GM21367 (cell line): Measurements from ENCODE around the gene YIPF4.
"Not testable (repeated sequence)": the region's sequence is repeated elsewhere in the genome, so short reads cannot be mapped to it uniquely, and the experiment has no call there.

Source experiments
- ATAC-seq: cut with Tn5 transposase; IDR thresholded peaks from one replicate; pipeline ENCODE4 v1.9.1; 2021; ENCODE audit not compliant: unreplicated experiment

YIPF4 gene

DNA sequence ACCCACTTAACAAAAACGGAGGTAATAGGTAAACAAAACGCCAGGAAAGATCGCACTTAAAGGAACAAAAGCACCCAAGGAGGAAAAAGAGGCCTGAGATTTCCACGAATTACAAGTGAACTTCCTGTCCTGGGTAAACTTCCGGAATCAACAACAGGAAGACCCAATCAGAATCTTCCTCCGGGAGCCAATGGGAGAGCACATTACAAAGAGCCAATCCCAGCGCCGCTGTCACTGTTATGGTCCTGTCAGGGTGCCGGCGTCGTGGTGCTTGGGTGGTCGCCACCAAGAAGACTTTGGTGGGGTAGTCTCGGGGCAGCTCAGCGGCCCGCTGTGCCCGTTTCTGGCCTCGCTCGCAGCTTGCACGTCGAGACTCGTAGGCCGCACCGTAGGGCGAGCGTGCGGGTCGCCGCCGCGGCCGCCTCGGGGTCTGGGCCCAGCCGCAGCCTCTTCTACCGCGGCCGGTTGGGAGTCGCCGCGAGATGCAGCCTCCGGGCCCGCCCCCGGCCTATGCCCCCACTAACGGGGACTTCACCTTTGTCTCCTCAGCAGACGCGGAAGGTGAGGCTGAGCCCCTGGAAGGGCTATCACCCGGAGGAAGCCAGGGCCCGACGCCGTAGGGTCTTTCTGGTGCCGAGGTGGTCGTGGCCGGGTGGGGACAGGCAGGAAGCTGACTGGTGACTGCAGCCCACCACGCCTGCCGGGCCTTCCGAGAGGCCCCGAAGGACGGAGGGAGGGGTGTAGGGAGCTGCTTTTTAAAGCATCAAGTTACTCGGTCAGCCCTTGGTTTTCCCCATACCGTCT lies at the start of gene YIPF4:
YIPF4 (plus strand) TSS at position 231 of the 804 bp plus-strand sequence; CDS start at position 483, 252 bp downstream.
- ATAC-seq, result peak; percentile 96

DNA sequence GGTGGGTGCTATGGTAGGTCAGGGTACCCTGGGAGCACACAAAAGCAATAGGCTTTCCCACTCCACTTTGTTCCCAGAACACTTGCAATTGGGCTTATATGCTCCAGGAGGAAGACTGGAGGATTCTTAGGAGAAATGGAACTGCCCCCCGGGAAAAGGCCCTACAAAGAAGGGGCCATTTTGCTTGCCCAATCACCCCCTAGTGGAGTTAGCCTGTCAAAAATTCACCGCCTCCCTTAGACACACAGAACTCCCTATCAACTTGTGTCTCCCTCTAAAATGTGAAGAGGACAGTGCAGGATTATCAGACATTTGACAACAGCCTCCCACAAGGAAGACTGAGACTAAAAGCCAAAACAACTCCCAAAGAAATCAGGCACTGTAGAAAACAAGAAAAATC lies 49.5 kb upstream of the YIPF4 start:
- ATAC-seq, result no peak

DNA sequence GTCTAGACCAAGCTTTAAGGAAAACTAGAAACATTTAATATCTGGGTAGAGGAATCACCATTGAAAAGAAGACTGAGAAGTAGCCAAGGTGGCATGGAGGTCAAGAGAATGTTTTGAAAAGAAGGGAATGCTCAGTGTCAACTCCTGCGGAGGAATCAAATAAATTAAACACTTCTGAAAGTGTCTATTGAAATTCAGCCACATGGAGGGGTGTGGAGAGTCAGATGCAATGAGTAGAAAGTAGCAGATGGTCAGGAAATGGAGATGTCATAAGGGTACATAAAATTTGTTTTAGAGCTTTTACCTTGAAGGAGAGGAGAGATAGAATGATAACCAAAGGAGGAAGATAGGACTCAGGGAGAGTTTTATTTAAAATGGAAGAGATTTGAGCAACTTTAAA lies 48.1 kb upstream of the YIPF4 start:
- no peak for ATAC-seq

DNA sequence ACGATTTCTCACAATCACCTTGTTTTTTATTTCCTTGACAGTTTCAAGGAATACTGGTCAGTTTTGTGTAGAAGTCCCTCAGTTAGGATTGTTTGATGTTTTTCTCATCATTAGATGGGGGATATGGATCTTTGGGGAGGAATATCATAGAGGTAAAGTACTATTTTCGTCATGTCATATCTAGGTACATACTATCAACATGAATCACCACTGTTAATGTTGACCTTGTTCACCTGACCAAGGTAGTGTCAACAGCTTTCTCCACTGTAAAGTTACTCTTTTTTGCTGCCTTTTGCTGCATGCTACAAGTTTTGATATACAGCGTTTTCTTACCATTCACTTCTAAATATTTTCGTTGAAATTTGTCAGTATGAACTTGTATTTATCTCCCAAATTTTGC lies 45.7 kb upstream of the YIPF4 start:
- no peak for ATAC-seq

DNA sequence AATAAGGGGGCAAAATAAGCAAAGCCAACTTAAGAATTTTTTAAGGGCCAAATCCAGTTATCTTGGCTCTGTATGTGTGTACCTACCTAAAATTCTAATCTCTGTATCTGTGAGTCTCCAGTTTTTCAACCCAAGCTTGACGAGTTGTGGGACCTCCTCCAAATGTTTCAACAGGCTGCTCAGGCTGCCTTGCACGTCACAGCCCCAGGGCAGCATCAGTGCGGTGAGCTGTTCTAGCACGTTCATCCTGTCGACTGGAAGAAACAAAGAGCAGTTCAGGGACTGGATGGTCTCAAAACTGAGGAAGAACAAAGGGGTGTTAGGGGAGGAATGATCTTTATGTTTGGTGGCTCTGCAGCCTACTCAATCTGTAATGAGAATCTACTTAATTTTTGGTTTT lies 42.4 kb upstream of the YIPF4 start:
- no peak for ATAC-seq

DNA sequence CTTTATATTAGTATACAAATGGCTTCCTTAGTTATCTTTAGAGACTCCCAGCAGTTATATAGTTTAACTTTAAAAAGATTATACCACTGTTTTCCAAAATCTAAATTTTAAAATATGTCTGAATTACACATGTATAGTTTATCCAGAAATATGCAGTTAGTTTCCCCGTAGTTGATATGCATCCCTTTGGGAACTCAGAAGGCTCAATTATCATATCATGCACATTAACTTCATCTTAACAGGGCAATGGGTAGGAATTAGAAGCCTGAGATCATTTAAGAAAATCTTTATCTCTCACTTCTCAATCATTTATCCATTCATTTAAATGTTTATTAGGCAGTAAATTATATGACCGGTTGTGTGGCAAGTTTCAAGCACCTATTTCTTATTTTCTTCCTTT lies 40.2 kb upstream of the YIPF4 start:
- ATAC-seq, result no peak

DNA sequence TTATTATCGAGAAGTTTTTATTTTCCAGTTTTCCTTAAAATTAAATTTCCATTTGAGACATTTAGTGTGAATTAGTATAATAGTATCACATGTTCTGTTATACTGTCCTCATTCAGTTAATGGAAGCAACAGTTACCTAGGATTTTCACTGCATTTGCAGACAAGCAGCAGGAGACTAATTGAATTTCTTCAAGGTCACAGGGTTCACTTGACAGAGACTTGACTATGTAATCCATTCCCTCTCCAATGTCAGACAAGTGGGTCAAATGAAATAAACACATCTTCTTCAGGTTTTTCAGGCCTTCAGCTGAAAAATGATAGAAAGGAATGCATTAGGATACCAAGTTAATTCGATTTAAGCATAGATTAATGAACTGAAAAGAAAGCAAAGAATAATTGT lies 39.7 kb upstream of the YIPF4 start:
- ATAC-seq, result no peak

DNA sequence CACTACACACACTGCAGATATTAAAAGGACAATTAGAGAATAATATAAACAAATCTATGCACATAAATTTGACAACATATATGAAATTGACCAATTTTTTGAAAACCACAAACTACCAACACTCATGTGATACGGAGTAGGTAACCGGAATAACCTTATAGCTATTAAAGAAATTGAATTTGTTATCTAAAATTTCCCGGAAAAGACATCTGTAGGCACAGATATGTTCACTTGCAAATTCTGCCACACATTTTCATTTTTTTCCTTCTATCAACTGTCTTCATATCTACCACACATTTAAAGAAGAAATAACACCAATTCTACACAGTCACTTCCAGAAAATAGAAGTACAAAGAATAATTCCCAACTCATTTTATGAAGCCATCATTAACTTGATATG lies 35.4 kb upstream of the YIPF4 start:
- ATAC-seq, result no peak

DNA sequence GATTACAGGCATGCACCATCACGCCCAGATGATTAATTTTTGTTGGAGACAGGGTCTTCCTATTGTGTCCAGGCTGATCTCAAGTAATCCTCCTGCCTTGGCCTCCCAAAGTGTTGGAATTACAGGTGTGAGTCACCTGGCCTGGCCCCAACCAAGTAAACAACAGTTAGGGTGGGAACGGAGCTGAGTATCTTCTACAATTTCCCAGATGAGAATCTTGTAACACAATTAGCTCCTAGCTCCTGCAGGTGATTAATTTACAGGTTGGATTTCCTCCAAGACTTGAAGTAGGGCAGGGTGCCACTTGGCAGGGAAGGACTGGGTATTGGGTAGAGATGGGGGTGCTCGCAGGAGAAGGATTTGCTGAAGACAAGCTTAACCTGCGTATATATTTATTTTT lies 30.8 kb upstream of the YIPF4 start:
- no peak for ATAC-seq

DNA sequence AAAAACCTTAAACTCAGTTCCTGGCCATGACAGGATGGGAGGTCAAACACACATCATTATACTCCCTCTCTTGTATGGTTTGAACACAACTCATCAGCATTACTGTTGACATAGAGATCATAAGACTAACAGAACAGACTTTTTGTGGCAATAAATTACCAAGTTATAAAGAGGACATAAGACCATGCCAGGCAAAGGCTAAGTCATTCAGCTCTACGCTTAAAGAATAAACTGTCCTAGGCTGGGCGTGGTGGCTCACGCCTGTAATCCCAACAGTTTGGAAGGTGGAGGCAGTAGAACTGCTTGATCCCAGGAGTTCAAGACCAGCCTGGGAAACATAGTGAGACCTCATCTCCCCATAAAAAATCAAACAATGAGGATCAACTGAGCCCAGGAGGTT lies 29.4 kb upstream of the YIPF4 start:
- no peak for ATAC-seq

DNA sequence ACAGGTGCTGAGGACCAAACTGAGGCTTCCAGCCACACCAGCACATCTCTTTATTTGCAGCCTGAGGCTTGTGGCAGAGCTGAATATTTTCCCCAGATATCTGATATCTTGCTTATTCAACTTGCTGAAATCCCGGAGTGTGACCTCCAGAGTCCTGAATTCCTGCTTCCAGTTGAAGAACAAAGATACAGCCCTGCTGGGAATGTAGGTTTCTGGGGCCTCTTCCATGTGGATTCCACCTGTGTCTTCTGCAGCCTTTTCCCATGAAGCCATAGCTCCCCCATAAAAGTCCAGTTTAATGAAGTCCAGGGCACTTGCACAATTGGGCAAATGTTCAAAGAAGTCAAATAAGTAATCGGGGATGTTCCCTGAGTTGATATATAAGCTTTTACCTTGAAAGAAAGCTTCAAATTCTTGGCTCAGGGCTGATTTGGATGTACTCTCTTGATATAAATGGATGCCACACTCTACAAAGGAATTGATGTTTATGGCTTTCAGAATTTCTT lies 27.9 kb upstream of the YIPF4 start:
- ATAC-seq, result no peak

DNA sequence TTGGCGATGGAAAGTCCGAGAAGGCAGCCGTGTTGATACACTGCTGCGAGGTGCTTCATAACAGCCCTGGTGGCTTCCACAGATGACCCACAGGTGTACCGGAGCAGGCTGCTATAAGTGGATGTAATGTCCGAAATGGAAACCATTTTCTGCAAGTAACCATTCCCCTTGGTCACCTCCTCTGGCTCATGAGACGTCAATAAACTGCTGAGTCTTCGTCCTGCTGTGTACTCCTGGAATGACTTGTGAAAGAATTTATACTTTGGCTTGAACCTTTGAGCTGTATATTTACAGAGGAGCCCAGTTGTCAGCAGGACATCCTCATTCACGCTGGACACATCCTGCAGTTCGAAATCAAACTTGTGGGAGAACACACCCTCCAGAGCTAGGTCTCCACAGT lies 27.4 kb upstream of the YIPF4 start:
- ATAC-seq, result no peak

DNA sequence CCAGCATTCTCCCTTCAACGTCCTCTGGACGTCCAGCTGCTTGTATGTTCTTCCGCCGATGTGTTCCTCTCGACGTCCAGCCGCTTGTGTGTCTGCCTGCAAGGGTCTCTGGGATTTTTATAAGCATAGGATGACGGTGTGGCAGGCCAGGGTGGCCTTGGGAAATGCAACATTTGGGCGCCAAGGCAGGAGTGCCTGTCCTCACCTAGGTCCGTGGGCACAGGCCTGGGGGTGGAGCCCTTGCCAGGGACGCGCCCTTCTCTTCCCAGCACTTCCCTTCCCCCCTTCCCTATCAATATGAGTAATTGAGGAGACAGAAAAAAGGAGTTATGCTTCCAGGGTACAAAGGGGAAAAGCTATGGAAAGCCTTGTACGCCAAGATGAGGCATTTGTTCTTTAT lies 19.5 kb upstream of the YIPF4 start:
- no peak for ATAC-seq

DNA sequence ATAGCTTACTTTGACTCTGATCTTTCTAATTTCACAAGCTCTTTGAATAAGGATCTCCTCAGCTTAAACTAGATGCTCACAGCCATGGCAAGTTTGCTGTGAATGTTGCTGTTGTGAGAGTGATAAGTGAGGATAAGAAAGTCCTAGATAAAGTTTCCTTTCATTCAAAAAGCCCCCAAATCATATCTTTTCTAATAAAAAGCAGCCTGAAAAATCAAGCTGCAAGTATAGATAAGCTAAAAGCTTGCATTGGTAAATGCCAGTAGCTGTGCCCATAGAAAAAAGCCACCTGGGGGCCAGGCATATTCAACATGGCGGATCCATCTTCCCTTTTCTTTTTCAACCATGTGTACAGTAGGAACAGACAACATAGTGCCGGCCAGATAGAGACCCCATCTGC lies 17.3 kb upstream of the YIPF4 start:
- ATAC-seq, result no peak

DNA sequence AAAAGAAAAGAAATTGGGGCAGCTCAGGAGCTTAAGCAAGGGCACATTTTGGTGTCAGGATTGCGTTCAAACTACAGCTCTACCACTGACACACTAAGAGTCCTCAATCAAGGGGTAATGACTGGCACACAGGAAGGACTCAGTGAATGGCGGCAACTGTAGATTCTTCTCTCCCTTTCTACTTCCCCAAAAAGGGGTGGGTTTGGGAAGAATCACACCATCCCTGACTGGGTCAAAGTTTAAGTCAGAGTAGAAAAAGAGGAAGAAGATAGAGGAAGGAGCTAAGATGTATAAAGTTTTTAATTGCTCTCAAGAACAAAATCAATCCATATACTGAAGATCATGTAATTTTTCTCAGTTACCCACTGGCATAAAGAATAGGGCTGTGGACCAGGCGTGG lies 15.6 kb upstream of the YIPF4 start:
- ATAC-seq, result no peak

DNA sequence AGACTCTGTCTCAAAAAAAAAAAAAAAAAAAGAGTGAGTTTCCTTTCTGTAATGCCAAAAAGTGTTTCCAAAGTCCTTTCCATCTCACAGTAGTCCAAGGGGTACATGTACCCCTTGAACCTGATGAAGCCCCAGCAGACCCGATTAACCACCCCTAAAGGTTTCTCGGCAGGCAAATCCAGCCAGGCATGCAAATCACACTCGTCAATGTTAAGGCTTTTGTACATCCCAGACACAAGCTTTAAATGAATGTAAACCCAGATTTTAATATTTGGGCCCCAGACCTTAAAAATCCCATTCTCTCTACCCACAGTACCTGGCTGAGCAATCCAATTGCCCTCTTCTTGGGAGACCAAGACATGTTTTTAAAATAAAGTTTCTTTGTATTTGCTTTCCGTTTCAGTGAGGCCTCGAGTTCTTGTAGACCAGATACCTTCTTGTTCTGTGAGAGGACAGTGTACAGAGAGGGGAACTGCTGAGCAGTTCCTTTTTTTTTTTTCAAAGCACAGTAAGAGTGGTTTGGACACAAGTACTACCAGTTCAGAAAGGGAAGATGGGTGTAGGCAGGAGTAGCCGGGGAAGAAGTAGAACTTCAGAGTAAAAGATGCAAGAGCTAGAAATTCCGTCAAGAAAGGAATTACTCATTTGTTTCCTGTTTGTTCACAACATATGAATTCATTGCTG lies 13.1 kb upstream of the YIPF4 start, which contains the start of gene NLRC4:
NLRC4 (minus strand) TSS at position 465 of the 684 bp plus-strand sequence. CDS start 8,111 bp downstream, outside the sequence.
- peak; percentile 92 for ATAC-seq

DNA sequence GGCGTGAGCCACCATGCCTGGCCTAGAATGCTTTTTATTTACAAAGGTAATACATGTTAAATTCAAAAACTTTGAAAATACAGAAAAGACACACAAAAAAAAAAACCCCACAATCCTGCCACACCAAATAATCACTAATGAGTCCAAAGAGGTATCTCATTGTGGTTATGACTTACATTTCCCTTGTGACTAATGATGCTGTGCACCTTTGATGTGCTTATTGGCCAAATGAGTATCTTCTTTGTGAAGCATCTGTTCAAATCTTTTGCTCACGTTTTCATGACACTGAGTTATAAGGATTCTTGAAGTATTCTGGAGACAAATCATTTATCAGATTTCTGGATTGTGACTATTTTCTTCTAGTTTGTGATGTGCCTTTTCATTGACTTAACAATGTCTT lies 6.6 kb upstream of the YIPF4 start:
- no peak for ATAC-seq

DNA sequence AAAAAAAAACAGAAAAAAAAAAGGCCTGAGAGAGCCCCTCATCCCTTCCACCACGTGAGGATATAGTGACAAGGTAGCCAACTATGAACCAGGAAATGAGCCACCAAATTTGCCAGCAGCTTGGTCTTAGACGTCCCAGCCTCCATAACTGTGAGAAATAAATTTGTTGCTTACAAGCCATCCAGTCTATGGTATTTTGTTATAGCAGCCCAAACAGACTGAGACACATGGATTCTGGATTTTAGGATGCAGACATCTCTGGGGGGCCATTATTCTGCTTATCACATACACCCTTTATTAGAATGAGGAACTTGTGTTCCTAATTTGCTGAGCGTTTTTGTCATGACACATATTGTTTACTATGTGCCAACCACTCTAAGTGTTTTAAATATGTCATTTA lies 5.4 kb upstream of the YIPF4 start:
- no peak for ATAC-seq

DNA sequence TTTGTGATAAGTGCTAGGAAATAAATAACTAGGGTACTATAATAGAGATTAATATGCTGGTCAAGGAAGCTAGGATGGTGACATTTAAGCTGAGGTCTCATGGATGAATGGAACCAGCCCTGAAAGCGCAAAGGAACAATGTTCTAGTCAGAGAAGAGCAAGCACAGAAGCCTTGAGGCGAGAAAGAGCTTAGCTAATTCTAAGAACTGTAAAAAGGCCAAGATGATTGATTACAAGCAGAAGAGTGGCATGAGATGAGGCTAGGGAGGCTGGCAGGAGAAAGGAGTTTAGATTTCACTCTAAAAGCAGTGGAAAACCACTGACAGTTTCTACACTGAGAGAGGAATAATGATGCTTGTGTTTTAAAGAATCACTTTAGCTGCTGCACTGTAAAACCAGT lies 3.4 kb upstream of the YIPF4 start:
- ATAC-seq, result no peak

DNA sequence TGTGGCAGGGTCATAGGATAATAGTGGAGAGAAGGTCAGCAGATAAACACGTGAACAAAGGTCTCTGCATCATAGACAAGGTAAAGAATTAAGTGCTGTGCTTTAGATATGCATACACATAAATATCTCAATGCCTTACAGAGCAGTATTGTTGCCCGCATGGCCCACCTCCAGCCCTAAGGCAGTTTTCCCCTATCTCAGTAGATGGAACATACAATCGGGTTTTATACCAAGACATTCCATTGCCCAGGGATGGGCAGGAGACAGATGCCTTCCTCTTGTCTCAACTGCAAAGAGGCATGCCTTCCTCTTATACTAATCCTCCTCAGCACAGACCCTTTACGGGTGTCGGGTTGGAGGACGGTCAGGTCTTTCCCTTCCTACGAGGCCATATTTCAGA lies 1.9 kb upstream of the YIPF4 start:
- ATAC-seq, result not testable (repeated sequence)

DNA sequence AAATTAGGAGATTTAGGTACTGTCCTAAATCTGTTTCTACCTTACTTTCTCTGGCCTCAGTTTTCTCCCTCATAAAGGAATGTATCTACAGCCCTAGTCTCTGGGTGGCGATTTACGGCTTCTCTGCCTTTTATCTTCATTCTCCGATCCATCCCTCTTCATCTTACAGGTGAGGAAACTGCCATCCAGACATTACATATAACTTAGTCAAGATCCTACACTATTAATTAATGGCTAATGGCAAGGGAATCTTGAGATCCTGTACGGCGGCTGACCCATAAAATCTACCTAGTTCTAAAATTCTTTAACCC lies 386 bp upstream of the YIPF4 start:
- no peak for ATAC-seq

DNA sequence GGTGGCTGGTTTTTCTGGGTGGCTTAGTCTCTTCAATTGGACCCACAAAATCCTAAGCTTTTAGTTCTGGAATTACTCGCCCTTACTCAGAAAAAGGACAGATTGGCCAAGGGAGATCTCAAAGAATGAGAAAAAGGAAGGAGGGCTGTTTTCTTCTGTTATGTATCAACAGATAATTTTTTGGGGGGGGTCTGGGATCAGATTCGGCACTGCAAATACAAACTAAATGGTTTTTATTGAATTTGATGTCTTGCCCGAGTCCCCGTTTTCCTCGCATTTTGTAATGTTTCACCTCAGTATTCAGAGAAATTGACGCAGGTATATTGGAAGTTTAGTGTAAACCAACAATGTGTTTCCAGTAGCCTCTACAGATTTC lies 762 bp downstream of the YIPF4 start:
- ATAC-seq, result no peak

DNA sequence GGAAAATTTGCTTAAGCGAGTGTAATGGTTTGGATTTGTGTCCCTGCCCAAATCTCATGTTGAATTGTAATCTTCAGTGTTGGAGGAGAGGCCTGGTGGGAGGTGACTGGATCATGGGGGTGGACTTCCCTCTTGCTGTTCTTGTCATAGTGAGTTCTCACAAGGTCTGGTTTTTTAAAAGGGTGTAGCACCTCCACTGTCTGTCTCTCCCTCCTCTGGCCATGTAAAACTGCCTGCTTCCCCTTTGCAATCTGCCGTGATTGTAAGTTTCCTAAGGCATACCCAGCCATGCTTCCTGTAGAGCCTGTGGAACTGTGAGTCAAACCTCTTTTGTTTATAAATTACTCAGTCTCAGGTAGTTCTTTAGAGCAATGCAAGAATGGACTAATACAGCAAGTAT lies 6.6 kb downstream of the YIPF4 start:
- no peak for ATAC-seq
